Astrocyte (in vitro differentiated cells and primary cell): ENCODE results near the gene LGR6. TPM values are rescaled to one million over a fixed set of nuclear protein-coding genes. Genes with fewer than 3 reads are reported as not detected.
"Not testable (repeated sequence)": the region's sequence is repeated elsewhere in the genome, so short reads cannot be mapped to it uniquely, and the experiment has no call there.

Source experiments
- DNase-seq: peaks from one replicate; pipeline ENCODE4 v3.0.0-alpha.2; 2010; ENCODE audit warnings: low read depth
- FAIRE-seq: peaks from 2 replicates; lab custom pipeline; 2011; peaks lifted over from hg19 to GRCh38; lab: Jason Lieb, UNC
- H2AFZ ChIP-seq: 2 replicates; pipeline ENCODE4 v1.6.0; 2012; ENCODE audit warnings: low read depth, low read length, inconsistent platforms
- H3K27ac ChIP-seq: 2 replicates; pipeline ENCODE4 v1.5.1; 2011; ENCODE audit warnings: low read depth, low read length, inconsistent platforms
- H3K27me3 ChIP-seq: 2 replicates; pipeline ENCODE4 v1.6.0; 2011; ENCODE audit warnings: low read length, inconsistent platforms; ENCODE audit not compliant: insufficient read depth
- H3K36me3 ChIP-seq: 2 replicates; pipeline ENCODE4 v1.5.1; 2011; ENCODE audit warnings: low read length, inconsistent platforms; ENCODE audit not compliant: insufficient read depth
- H3K4me1 ChIP-seq: 2 replicates; pipeline ENCODE4 v1.5.1; 2011; ENCODE audit warnings: low read length, inconsistent platforms; ENCODE audit not compliant: insufficient read depth
- H3K4me2 ChIP-seq: 2 replicates; pipeline ENCODE4 v1.6.0; 2012; ENCODE audit warnings: low read length, inconsistent platforms
- H3K4me3 ChIP-seq: 2 replicates; pipeline ENCODE4 v1.5.1; 2011; ENCODE audit warnings: low read depth, mild to moderate bottlenecking, low read length, inconsistent platforms; ENCODE audit not compliant: insufficient read depth
- H3K79me2 ChIP-seq: 2 replicates; pipeline ENCODE4 v1.6.0; 2012; ENCODE audit warnings: mild to moderate bottlenecking, low read length, inconsistent platforms; ENCODE audit not compliant: insufficient read depth
- H3K9ac ChIP-seq: 2 replicates; pipeline ENCODE4 v1.6.0; 2012; ENCODE audit warnings: mild to moderate bottlenecking, low read length, inconsistent platforms
- H3K9me3 ChIP-seq: 2 replicates; pipeline ENCODE4 v1.5.1; 2012; ENCODE audit warnings: low read depth, mild to moderate bottlenecking, low read length, inconsistent platforms; ENCODE audit not compliant: insufficient read depth
- H4K20me1 ChIP-seq: 2 replicates; pipeline ENCODE4 v1.6.0; 2012; ENCODE audit warnings: low read length, inconsistent platforms; ENCODE audit not compliant: insufficient read depth
- H3K27ac Mint-ChIP-seq: one replicate; pipeline ENCODE4 v1.8.0; 2021; ENCODE audit warnings: mild to moderate bottlenecking, mixed read lengths; ENCODE audit not compliant: unreplicated experiment
- H3K27me3 Mint-ChIP-seq: one replicate; pipeline ENCODE4 v1.8.0; 2021; ENCODE audit warnings: low read depth, mixed read lengths; ENCODE audit not compliant: unreplicated experiment
- H3K36me3 Mint-ChIP-seq: one replicate; pipeline ENCODE4 v1.8.0; 2021; ENCODE audit warnings: low read depth, mixed read lengths; ENCODE audit not compliant: unreplicated experiment
- H3K4me1 Mint-ChIP-seq: one replicate; pipeline ENCODE4 v1.8.0; 2021; ENCODE audit warnings: low read depth, mixed read lengths; ENCODE audit not compliant: unreplicated experiment
- H3K4me3 Mint-ChIP-seq: one replicate; pipeline ENCODE4 v1.8.0; 2021; ENCODE audit warnings: mild to moderate bottlenecking, moderate library complexity, mixed read lengths; ENCODE audit not compliant: unreplicated experiment
- H3K9me3 Mint-ChIP-seq: one replicate; pipeline ENCODE4 v1.8.0; 2021; ENCODE audit warnings: mild to moderate bottlenecking, mixed read lengths; ENCODE audit not compliant: unreplicated experiment
- EZH2 ChIP-seq: IDR thresholded peaks from 2 replicates; pipeline ENCODE4 v1.6.1; 2012; ENCODE audit warnings: mild to moderate bottlenecking, low read length, inconsistent platforms; ENCODE audit not compliant: insufficient read depth
- total RNA-seq: library from RNA; stranded (reverse); gene quantifications from 2 replicates; pipeline ENCODE4 v1.2.1, GENCODE V29; 2021
- TF ChIP-seq, protein P1 (sequence below): IDR thresholded peaks from 2 replicates; pipeline ENCODE4 v1.5.1; 2011; ENCODE audit warnings: low read depth, mild to moderate bottlenecking, inconsistent platforms, low read length, moderate library complexity; ENCODE audit not compliant: insufficient read depth

LGR6 gene
- total RNA-seq, 1 donor from 2014 or later: 0.27 TPM

DNA sequence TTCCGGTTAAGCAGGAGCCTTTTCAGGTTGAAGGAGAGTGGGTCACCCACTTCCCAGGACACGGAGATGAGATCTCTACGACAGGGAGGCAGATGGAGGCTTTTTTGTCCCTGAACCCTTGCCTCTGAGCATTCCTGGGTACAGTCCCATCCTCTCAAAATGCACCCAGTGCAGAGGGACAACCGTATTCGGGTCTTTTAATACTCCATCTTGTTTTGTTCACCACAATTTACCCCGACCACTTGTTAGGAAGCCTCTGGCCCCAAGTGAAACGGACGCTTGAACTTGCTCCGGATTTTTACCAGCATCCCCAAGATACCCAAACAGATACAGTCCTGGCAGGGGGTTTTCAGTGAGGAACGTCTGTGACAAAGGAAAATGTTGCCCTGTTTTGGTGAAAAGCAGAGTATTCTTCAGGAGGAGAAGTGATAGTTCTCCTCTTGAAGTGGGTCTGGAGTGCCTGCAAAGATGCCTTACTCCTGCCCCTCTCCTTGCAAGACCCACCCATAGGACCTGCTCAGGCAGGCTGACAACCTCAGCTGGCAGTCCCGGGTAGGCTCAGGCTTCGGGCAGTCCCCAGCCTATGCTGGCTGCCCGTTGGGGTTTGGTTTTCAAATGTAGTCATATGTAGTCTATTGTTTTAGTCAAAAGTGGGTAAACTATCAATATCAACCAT is 48.4 kb upstream of the LGR6 start:
- peak overlapping the region; percentile 50 for H3K27ac ChIP-seq
- peaks cover 10% of the 10 kb centered on the region for H3K4me1 Mint-ChIP-seq
- peak overlapping the region; percentile 98 for H3K4me2 ChIP-seq
- FAIRE-seq (no peak), DNase-seq (no peak)
- H3K36me3 Mint-ChIP-seq: no peaks in the 10 kb centered on the region
- TF ChIP-seq, protein P1, sequence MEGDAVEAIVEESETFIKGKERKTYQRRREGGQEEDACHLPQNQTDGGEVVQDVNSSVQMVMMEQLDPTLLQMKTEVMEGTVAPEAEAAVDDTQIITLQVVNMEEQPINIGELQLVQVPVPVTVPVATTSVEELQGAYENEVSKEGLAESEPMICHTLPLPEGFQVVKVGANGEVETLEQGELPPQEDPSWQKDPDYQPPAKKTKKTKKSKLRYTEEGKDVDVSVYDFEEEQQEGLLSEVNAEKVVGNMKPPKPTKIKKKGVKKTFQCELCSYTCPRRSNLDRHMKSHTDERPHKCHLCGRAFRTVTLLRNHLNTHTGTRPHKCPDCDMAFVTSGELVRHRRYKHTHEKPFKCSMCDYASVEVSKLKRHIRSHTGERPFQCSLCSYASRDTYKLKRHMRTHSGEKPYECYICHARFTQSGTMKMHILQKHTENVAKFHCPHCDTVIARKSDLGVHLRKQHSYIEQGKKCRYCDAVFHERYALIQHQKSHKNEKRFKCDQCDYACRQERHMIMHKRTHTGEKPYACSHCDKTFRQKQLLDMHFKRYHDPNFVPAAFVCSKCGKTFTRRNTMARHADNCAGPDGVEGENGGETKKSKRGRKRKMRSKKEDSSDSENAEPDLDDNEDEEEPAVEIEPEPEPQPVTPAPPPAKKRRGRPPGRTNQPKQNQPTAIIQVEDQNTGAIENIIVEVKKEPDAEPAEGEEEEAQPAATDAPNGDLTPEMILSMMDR: no peak
- TF ChIP-seq EZH2: no peak
- peaks cover 20% of the 10 kb centered on the region for H3K4me1 ChIP-seq
- H3K9ac ChIP-seq: peak overlapping the region; percentile 96
- peak overlapping the region; percentile 88 for H3K4me3 ChIP-seq
- peaks cover 35% of the 10 kb centered on the region for H4K20me1 ChIP-seq
- peak overlapping the region; percentile 58 for H3K27ac Mint-ChIP-seq
- no peaks in the 10 kb centered on the region for H3K27me3 Mint-ChIP-seq
- H3K79me2 ChIP-seq: peaks cover 50% of the 10 kb centered on the region
- peak overlapping the region; percentile 73 for H2AFZ ChIP-seq
- H3K9me3 Mint-ChIP-seq: no peaks in the 10 kb centered on the region
- no peaks in the 10 kb centered on the region for H3K36me3 ChIP-seq
- no peaks in the 10 kb centered on the region for H3K27me3 ChIP-seq
- H3K9me3 ChIP-seq: no peaks in the 10 kb centered on the region
- peak overlapping the region; percentile 84 for H3K4me3 Mint-ChIP-seq

DNA sequence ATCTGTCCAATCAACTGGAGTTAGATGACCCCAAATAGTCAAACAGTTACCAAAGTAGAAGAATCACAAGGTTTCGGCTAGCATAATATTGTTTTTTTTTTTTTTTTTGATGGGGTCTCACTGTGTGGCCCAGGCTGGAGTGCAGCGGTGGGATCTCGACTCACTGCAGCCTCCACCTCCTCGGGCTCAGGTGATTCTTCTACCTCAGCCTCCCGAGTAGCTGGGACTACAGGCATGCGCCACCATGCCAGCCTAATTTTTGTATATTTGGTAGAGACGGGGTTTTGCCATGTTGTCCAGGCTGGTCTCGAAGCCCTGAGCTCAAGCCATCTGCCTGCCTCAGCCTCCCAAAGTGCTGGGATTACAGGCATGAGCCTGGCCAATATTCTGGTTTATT is 47.9 kb upstream of the LGR6 start:
- H3K27ac ChIP-seq, H3K9me3 Mint-ChIP-seq, DNase-seq, H3K9ac ChIP-seq, H3K4me2 ChIP-seq, H3K9me3 ChIP-seq, H3K36me3 ChIP-seq, H3K4me3 ChIP-seq, H3K36me3 Mint-ChIP-seq, FAIRE-seq, H3K27me3 ChIP-seq, H2AFZ ChIP-seq, H3K27me3 Mint-ChIP-seq: not testable (repeated sequence)
- peak overlapping the region; percentile 42 for H3K27ac Mint-ChIP-seq
- Histone ChIP-seq H3K79me2 (peaks cover 45% of the 10 kb centered on the region), H3K4me1 (peaks cover 20% of the 10 kb centered on the region), H4K20me1 (peaks cover 30% of the 10 kb centered on the region)
- H3K4me1 Mint-ChIP-seq: peaks cover 10% of the 10 kb centered on the region
- H3K4me3 Mint-ChIP-seq: peak overlapping the region; percentile 84

DNA sequence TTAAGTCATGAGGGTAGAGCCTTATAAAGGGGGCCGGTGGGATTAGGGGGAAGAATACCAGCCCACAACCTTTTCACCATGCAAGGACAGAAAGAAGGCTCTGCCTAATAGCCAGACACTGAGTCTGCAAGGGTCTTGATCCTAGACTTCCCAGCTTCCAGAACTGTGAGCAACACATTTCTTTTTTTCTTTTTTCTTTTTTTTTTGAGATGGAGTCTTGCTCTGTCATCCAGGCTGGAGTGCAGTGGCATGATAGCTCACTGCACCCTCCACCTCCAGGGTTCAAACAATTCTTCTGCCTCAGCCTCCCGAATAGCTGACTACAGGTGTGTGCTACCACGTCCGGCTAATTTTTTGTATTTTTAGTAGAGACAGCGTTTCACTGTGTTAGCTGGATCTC is 47.3 kb upstream of the LGR6 start:
- no peak overlapping the region for H3K27ac ChIP-seq
- peaks cover 25% of the 10 kb centered on the region for H4K20me1 ChIP-seq
- H3K27me3 Mint-ChIP-seq: peaks cover 2% of the 10 kb centered on the region
- TF ChIP-seq, protein P1: no peak
- no peak for TF ChIP-seq EZH2
- H2AFZ ChIP-seq: no peak overlapping the region
- H3K4me2 ChIP-seq: no peak overlapping the region
- H3K27me3 ChIP-seq: no peaks in the 10 kb centered on the region
- no peaks in the 10 kb centered on the region for H3K36me3 Mint-ChIP-seq
- peaks cover 20% of the 10 kb centered on the region for H3K4me1 ChIP-seq
- no peaks in the 10 kb centered on the region for H3K9me3 ChIP-seq
- no peak for DNase-seq
- H3K36me3 ChIP-seq: no peaks in the 10 kb centered on the region
- H3K4me1 Mint-ChIP-seq: peaks cover 10% of the 10 kb centered on the region
- FAIRE-seq: no peak
- H3K9me3 Mint-ChIP-seq: peaks cover 3% of the 10 kb centered on the region
- H3K79me2 ChIP-seq: peaks cover 40% of the 10 kb centered on the region
- H3K27ac Mint-ChIP-seq: no peak overlapping the region
- H3K4me3 ChIP-seq: no peak overlapping the region
- no peak overlapping the region for H3K9ac ChIP-seq
- H3K4me3 Mint-ChIP-seq: no peak overlapping the region
